22Rv1 (cell line): Measurements from ENCODE around the gene CISD1.
A peak's percentile ranks its signal among the peaks of the same experiment; 100 is the strongest.

Experiments
- H3K27ac ChIP-seq: fragments of 450-650 bp; 2 replicates; pipeline ENCODE4 v1.5.1; 2017
- CTCF ChIP-seq: fragments of 450-650 bp; IDR thresholded peaks from 2 replicates; pipeline ENCODE4 v1.5.1; 2017; ENCODE audit warnings: mild to moderate bottlenecking
- ZFX ChIP-seq: fragments of 450-650 bp; IDR thresholded peaks from 2 replicates; pipeline ENCODE4 v1.6.1; 2017; ENCODE audit warnings: antibody characterized with exemption, borderline replicate concordance

CISD1 gene

GRCh38 chr10:58266826-58267712 is 1.9 kb upstream of the CISD1 start:
- no peak for TF ChIP-seq CTCF
- no peak for TF ChIP-seq ZFX
- peak overlapping the region; percentile 97 for H3K27ac ChIP-seq

DNA sequence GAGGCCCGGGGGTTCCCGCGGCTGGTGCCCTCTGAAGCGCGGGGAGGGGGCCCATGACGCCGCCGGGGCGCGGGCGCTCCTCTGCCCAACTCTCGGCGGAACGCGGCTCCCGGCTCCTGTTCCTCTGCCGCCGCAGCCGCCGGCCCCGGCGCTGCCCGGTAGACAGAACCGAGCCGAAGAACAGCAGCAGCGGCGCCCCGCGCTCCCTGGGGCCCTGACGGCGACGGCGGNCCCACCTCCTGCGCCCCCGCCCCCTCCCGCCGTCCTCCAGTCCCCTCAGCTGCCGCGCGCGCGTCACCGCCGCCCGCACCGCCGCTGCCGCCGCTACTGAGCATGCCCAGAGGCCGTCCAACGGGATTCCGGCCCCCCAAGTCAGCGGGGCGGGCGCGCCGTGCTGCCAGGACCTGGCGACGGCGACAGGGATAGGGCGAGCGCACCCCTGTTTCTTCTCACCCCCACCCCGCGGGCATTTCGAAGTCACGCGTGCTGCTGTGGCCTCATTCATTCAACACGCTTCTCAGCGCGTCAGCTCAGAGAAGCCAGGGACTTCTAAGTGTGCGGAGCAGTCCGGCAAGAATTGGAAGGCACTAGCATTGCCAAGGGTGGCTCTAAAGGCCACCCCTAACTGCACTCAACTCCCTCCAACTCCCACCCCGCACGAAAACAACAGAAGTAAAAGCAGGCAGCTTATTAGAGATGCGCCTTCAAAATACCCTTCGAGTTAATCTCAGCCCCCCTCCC is 1.1 kb upstream of the CISD1 start, which contains the start of gene IPMK:
Gene IPMK, minus strand, starts transcription at position 182 of the 741 bp plus-strand sequence. CDS start 283 bp downstream, outside the sequence.
- peak within 1 kb of the TSS; percentile 97 for H3K27ac ChIP-seq
- no peak for TF ChIP-seq CTCF

DNA sequence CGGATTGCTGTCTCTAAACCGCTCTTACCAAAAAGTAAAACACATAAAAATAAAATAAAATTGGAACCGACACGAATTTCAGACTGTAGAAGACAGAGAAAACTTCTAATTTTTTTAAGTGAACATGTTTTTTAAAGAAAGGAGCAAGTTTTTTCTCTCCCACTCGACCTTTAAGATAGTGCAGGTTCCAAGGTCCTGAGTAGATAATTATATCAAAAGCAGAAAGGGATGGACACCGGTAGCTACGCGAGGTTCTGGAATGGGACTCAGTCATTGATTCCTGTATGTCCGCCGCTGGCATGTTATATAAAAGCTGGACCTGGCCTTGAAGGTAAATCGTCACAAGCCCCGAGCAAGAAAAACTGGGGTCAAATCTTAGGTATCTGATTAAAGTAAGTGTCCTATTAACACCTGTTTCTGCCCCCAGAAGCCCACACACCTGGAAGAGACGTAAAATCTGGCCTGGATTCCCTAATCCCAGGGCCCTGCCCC is 462 bp upstream of the CISD1 start:
- TF ChIP-seq ZFX (no peak), CTCF (no peak)
- H3K27ac ChIP-seq, result peak overlapping the region; percentile 97

DNA sequence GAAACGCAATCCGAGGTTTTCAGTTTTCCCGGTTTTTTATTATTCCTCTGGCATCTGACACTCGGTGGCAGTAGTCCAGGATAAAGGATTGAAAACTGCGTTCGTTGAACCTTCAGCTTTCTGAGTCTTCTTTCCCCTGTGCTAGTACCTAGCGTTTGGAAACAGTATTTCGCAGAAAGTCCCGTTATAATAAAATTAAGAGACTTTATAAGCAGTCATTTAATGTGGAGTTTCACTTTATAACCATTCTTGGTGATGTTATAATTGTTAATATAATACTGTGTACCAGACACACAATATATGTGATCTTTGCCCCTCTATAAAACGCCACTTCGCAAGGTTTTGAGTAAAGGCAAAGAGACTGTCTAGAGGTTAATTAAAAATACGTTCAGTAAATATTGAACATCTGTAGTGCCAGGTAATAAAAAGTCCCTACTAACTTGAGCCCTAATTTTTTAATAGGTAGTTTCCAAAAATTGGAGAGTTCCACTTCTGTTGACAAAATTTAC is 874 bp downstream of the CISD1 start:
- H3K27ac ChIP-seq, result peak overlapping the region; percentile 97
- TF ChIP-seq ZFX, result no peak
- no peak for TF ChIP-seq CTCF

- no peak overlapping the region for H3K27ac ChIP-seq
- TF ChIP-seq ZFX, result no peak
- no peak for TF ChIP-seq CTCF
Measured at GRCh38 chr10:58275261-58275660, 6.3 kb downstream of the CISD1 start.

DNA sequence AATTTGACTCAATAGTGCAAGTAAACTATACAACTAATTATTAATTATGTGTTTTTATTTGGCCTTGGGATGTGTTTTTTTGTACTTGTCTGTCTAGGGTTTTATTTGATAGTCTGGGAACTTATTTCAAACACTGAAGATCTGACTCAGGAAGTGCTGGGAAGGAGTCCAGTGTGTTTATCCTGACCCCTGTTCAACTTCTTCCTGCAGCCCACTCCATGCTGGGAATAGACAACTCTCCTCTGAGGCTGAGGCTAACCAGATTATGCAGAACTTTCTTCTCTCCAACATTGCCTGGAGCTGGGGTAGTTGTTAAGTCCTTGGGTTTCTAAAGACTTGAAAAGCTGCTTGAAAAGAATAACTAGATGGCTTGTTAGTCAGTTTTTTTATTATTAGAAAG is 6.9 kb downstream of the CISD1 start:
- no peak for TF ChIP-seq ZFX
- H3K27ac ChIP-seq, result no peak overlapping the region

DNA sequence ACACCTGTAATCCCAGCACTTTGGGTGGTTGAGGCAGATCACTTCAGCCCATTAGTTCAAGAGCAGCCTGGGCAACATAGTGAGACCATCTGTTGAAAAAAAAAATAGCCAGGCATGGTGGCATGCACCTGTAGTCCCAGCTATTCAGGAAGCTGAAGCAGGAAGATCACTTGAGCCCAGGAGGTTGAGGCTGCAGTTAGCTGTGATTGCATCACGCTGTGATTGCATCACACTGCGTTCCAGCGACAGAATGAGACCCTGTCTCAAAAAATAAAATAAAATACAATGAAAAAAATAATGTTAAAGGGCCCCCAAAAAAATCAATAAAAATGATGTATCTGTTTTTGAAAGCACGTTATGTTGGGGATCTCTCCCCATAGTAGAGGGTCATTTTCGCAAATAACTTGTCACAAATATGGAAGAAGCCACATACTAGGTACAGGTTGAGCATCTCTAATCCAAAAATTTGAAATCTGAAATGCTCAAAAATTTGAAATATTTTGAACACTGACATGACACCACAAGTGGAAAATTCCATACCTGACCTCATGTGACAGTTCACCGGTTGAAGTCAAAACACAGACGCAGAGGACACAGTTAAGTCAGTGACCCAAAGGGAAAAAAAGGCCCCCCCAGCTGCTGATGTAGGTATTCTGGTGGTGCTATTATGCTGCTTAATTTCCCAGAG is 9.5 kb downstream of the CISD1 start:
- H3K27ac ChIP-seq, result no peak overlapping the region

More for the DNA sequence above, 9.5 kb downstream of the CISD1 start:
- TF ChIP-seq ZFX, result no peak
- TF ChIP-seq CTCF, result no peak
